MCF 10A (cell line): ENCODE measurements around the gene RERE. TPM values are rescaled to one million over a fixed set of nuclear protein-coding genes. Genes with fewer than 3 reads are reported as not detected.

Experiments
- BruUV-seq: library from RNA; stranded (reverse); fragments of 400-500 nt; replicated peaks from 2 replicates; lab custom pipeline; 2021; lab: Mats Ljungman, UMichigan
- CTCF ChIA-PET: fragments of 300-600 bp; sonication (Branson Sonifier 250); formaldehyde crosslinking; extraction: SDS; loops from one replicate; lab custom pipeline; 2021; ENCODE audit warnings: antibody characterized with exemption, inconsistent platforms; lab: Yijun Ruan, JAX
- POLR2A ChIA-PET: fragments of 300-600, 350-650 bp; sonication (Branson Sonifier 250); formaldehyde crosslinking; extraction: SDS; loops from one replicate; lab custom pipeline; 2020; ENCODE audit warnings: antibody characterized with exemption, inconsistent platforms; lab: Yijun Ruan, JAX
- DNase-seq: peaks from one replicate; pipeline ENCODE4 v3.0.0-alpha.2; 2018; ENCODE audit not compliant: unreplicated experiment
- H3K27ac Mint-ChIP-seq: one replicate; pipeline ENCODE4 v1.8.0; 2022; ENCODE audit warnings: mild to moderate bottlenecking, low read depth, mixed read lengths; ENCODE audit not compliant: unreplicated experiment
- H3K27me3 Mint-ChIP-seq: one replicate; pipeline ENCODE4 v1.8.0; 2022; ENCODE audit warnings: mixed read lengths; ENCODE audit not compliant: insufficient read depth, unreplicated experiment
- H3K36me3 Mint-ChIP-seq: one replicate; pipeline ENCODE4 v1.8.0; 2022; ENCODE audit warnings: mild to moderate bottlenecking, moderate library complexity, mixed read lengths; ENCODE audit not compliant: insufficient read depth, unreplicated experiment
- H3K4me1 Mint-ChIP-seq: one replicate; pipeline ENCODE4 v1.8.0; 2022; ENCODE audit warnings: mixed read lengths; ENCODE audit not compliant: insufficient read depth, unreplicated experiment
- H3K4me3 Mint-ChIP-seq: one replicate; pipeline ENCODE4 v1.8.0; 2022; ENCODE audit warnings: mild to moderate bottlenecking, moderate library complexity, mixed read lengths; ENCODE audit not compliant: unreplicated experiment
- H3K9me3 Mint-ChIP-seq: one replicate; pipeline ENCODE4 v1.8.0; 2022; ENCODE audit warnings: mixed read lengths; ENCODE audit not compliant: unreplicated experiment
- CTCF ChIP-seq: fragments of 200-600 bp; IDR thresholded peaks from one replicate; pipeline ENCODE4 v1.8.0; 2022; ENCODE audit warnings: antibody characterized with exemption, mild to moderate bottlenecking; ENCODE audit not compliant: unreplicated experiment
- intact Hi-C: fragments of 100-400 bp; cut with micrococcal nuclease; formaldehyde crosslinking; loops from 2 replicates; pipeline ENCODE4 v1.14.1; 2022
- total RNA-seq: library from RNA; stranded (reverse); gene quantifications from 2 replicates; pipeline ENCODE4 v1.2.3, GENCODE V29; 2022

The RERE gene
- total RNA-seq, 1 experiment from 2014 or later, result 48.4 TPM

GRCh38 chr1:8376358-8376840 lies 441.0 kb downstream of the RERE start:
- ChIA-PET CTCF (interaction anchor here (0.5 to 1.6 kb wide), 3 partner anchors 26 to 436 kb away, joined by 3 to 4 read pairs (median 4); no protein-coding TSS in a partner anchor), POLR2A (interaction anchor here (0.5 to 0.6 kb wide), 3 partner anchors 45 to 138 kb away, joined by 3 read pairs; no protein-coding TSS in a partner anchor)
- Mint-ChIP-seq H3K36me3 (peaks cover 10% of the 10 kb centered on the region), H3K27me3 (no peaks in the 10 kb centered on the region), H3K9me3 (no peaks in the 10 kb centered on the region), H3K4me3 (no peak overlapping the region), H3K27ac (no peak overlapping the region), H3K4me1 (peaks cover 8% of the 10 kb centered on the region)
- TF ChIP-seq CTCF, result no peak
- no TSS peak for BruUV-seq
- intact Hi-C loops, result no loop called here
- DNase-seq, result no peak

- no TSS peak for BruUV-seq
- Mint-ChIP-seq H3K36me3 (peaks cover 15% of the 10 kb centered on the region), H3K27me3 (no peaks in the 10 kb centered on the region), H3K9me3 (no peaks in the 10 kb centered on the region), H3K4me1 (peaks cover 17% of the 10 kb centered on the region), H3K4me3 (no peak overlapping the region), H3K27ac (no peak overlapping the region)
- peak; percentile 31 for TF ChIP-seq CTCF
- CTCF ChIA-PET, result interaction anchor here (1.4 kb wide), 1 partner anchor 12 kb away, joined by 4 read pairs; no protein-coding TSS in a partner anchor
- intact Hi-C loops, result loop anchor here (1.0 kb wide), 1 partner anchor 351 kb away; no protein-coding TSS in a partner anchor
- POLR2A ChIA-PET, result no interaction called here
- DNase-seq, result peak; percentile 61
These were observed 442.6 kb downstream of the RERE start for GRCh38 chr1:8374812-8375211.

- H3K27me3 Mint-ChIP-seq, result no peaks in the 10 kb centered on the region
- no peak for DNase-seq
- BruUV-seq, result no TSS peak
- peaks cover 17% of the 10 kb centered on the region for H3K36me3 Mint-ChIP-seq
- intact Hi-C loops, result loop anchor here (1.0 kb wide), 1 partner anchor 352 kb away; no protein-coding TSS in a partner anchor
- ChIA-PET POLR2A (no interaction called here), CTCF (interaction anchor here (0.6 to 1.4 kb wide), 3 partner anchors 11 to 209 kb away, joined by 3 to 4 read pairs (median 4); no protein-coding TSS in a partner anchor)
- no peaks in the 10 kb centered on the region for H3K9me3 Mint-ChIP-seq
- TF ChIP-seq CTCF, result no peak
- H3K4me3 Mint-ChIP-seq, result no peak overlapping the region
- H3K27ac Mint-ChIP-seq, result peak overlapping the region; percentile 65
- peaks cover 17% of the 10 kb centered on the region for H3K4me1 Mint-ChIP-seq
These were observed 443.1 kb downstream of the RERE start for GRCh38 chr1:8374356-8374755.

GRCh38 chr1:8373581-8374241 lies 443.7 kb downstream of the RERE start:
- peak; percentile 48 for DNase-seq
- intact Hi-C loops, result loop anchor here (1.0 kb wide), 1 partner anchor 353 kb away; no protein-coding TSS in a partner anchor
- H3K27me3 Mint-ChIP-seq, result no peaks in the 10 kb centered on the region
- POLR2A ChIA-PET, result interaction anchor here (0.7 kb wide), 1 partner anchor 98 kb away, joined by 3 read pairs; no protein-coding TSS in a partner anchor
- H3K4me3 Mint-ChIP-seq, result no peak overlapping the region
- H3K27ac Mint-ChIP-seq, result peak overlapping the region; percentile 65
- H3K9me3 Mint-ChIP-seq, result no peaks in the 10 kb centered on the region
- peaks cover 12% of the 10 kb centered on the region for H3K36me3 Mint-ChIP-seq
- no TSS peak for BruUV-seq
- CTCF ChIA-PET, result interaction anchor here (0.5 to 1.4 kb wide), 5 partner anchors 10 to 323 kb away, joined by 3 to 4 read pairs (median 4); no protein-coding TSS in a partner anchor
- no peak for TF ChIP-seq CTCF
- H3K4me1 Mint-ChIP-seq, result peaks cover 17% of the 10 kb centered on the region
